Measurements from ENCODE around the gene C2CD2L.

C2CD2L gene

GRCh38 chr11:119111361-119111925 lies 4.3 kb downstream of the C2CD2L start:
- peaks cover 26% of the 10 kb centered on the region for H3K4me1 ChIP-seq (ENCODE audit: insufficient read depth, low read length, poor library complexity, severe bottlenecking)
- no peaks in the 10 kb centered on the region for H3K9me2 ChIP-seq (replicated peaks; ENCODE audit: low read depth, low read length)
- no peak overlapping the region for H2AFZ ChIP-seq (ENCODE audit: low read length)
- H3K79me2 ChIP-seq (ENCODE audit: insufficient read depth, low read length) = peaks cover 35% of the 10 kb centered on the region
- H3K36me3 ChIP-seq (ENCODE audit: insufficient read depth, low read length) = peaks cover 11% of the 10 kb centered on the region; the same call in 1 of the 2 replicates
- TF ChIP-seq CTCF (conservative IDR thresholded peaks at IDR 0.05; ENCODE audit: low read length) (no peak), EZH2phosphoT487 (IDR thresholded peaks at IDR 0.05; ENCODE audit: borderline replicate concordance) (no peak)
- no peaks in the 10 kb centered on the region for H4K20me1 ChIP-seq (ENCODE audit: insufficient read depth, low read length, poor library complexity, severe bottlenecking)
- no peaks in the 10 kb centered on the region for H3K9me3 ChIP-seq (ENCODE audit: insufficient read depth, low read depth, low read length)
- no peaks in the 10 kb centered on the region for H3K27me3 ChIP-seq (ENCODE audit: insufficient read depth, low read length, poor library complexity, severe bottlenecking)
- no peak overlapping the region for H3K4me2 ChIP-seq (ENCODE audit: low read depth, low read length, poor library complexity, severe bottlenecking)
- H3K9ac ChIP-seq (ENCODE audit: low read depth, low read length, poor library complexity, severe bottlenecking) = no peak overlapping the region
- H3K4me3 ChIP-seq (ENCODE audit: low read length, poor library complexity, severe bottlenecking) = no peak overlapping the region
- no peaks in the 10 kb centered on the region for H3F3A ChIP-seq (ENCODE audit: low read depth)

GRCh38 chr11:119112314-119113020 lies 5.3 kb downstream of the C2CD2L start:
- H3K4me3 ChIP-seq (ENCODE audit: low read length, poor library complexity, severe bottlenecking) = no peak overlapping the region
- no peaks in the 10 kb centered on the region for H3F3A ChIP-seq (ENCODE audit: low read depth)
- peaks cover 27% of the 10 kb centered on the region for H3K79me2 ChIP-seq (ENCODE audit: insufficient read depth, low read length)
- H3K9me2 ChIP-seq (replicated peaks; ENCODE audit: low read depth, low read length) = no peaks in the 10 kb centered on the region
- no peak overlapping the region for H2AFZ ChIP-seq (ENCODE audit: low read length)
- H3K9me3 ChIP-seq (ENCODE audit: insufficient read depth, low read depth, low read length) = no peaks in the 10 kb centered on the region
- peaks cover 21% of the 10 kb centered on the region for H3K4me1 ChIP-seq (ENCODE audit: insufficient read depth, low read length, poor library complexity, severe bottlenecking)
- no peak for TF ChIP-seq EZH2phosphoT487 (IDR thresholded peaks at IDR 0.05; ENCODE audit: borderline replicate concordance)
- no peak for TF ChIP-seq CTCF (conservative IDR thresholded peaks at IDR 0.05; ENCODE audit: low read length)
- no peak overlapping the region for H3K9ac ChIP-seq (ENCODE audit: low read depth, low read length, poor library complexity, severe bottlenecking)
- H3K36me3 ChIP-seq (ENCODE audit: insufficient read depth, low read length) = peaks cover 11% of the 10 kb centered on the region; the same call in 1 of the 2 replicates
- H3K4me2 ChIP-seq (ENCODE audit: low read depth, low read length, poor library complexity, severe bottlenecking) = no peak overlapping the region
- no peaks in the 10 kb centered on the region for H3K27me3 ChIP-seq (ENCODE audit: insufficient read depth, low read length, poor library complexity, severe bottlenecking)
- H4K20me1 ChIP-seq (ENCODE audit: insufficient read depth, low read length, poor library complexity, severe bottlenecking) = no peaks in the 10 kb centered on the region

GRCh38 chr11:119113716-119114115 lies 6.6 kb downstream of the C2CD2L start:
- Histone ChIP-seq H4K20me1 (ENCODE audit: insufficient read depth, low read length, poor library complexity, severe bottlenecking) (no peaks in the 10 kb centered on the region), H3K4me2 (ENCODE audit: low read depth, low read length, poor library complexity, severe bottlenecking) (no peak overlapping the region), H3K4me1 (ENCODE audit: insufficient read depth, low read length, poor library complexity, severe bottlenecking) (peaks cover 15% of the 10 kb centered on the region), H3K36me3 (ENCODE audit: insufficient read depth, low read length) (peaks cover 11% of the 10 kb centered on the region; the same call in 1 of the 2 replicates), H3K9me3 (ENCODE audit: insufficient read depth, low read depth, low read length) (no peaks in the 10 kb centered on the region), H3F3A (ENCODE audit: low read depth) (no peaks in the 10 kb centered on the region; the same call in 1 of the 2 replicates), H3K9me2 (replicated peaks; ENCODE audit: low read depth, low read length) (no peaks in the 10 kb centered on the region), H3K27me3 (ENCODE audit: insufficient read depth, low read length, poor library complexity, severe bottlenecking) (no peaks in the 10 kb centered on the region), H2AFZ (ENCODE audit: low read length) (no peak overlapping the region), H3K79me2 (ENCODE audit: insufficient read depth, low read length) (peaks cover 15% of the 10 kb centered on the region), H3K4me3 (ENCODE audit: low read length, poor library complexity, severe bottlenecking) (no peak overlapping the region), H3K9ac (ENCODE audit: low read depth, low read length, poor library complexity, severe bottlenecking) (no peak overlapping the region)
- TF ChIP-seq CTCF (conservative IDR thresholded peaks at IDR 0.05; ENCODE audit: low read length) (no peak), EZH2phosphoT487 (IDR thresholded peaks at IDR 0.05; ENCODE audit: borderline replicate concordance) (no peak)

All from Loucy (cell line).